HUES64 (cell line): ENCODE results near the gene CHDH.

ENCODE experiments used
- H3K27ac ChIP-seq: 2 replicates; pipeline ENCODE4 v1.7.0; 2013; ENCODE audit warnings: low read depth, low read length, inconsistent platforms
- H3K27me3 ChIP-seq: 2 replicates; pipeline ENCODE4 v1.6.1; 2013; ENCODE audit warnings: mild to moderate bottlenecking, low read length; ENCODE audit not compliant: insufficient read depth
- H3K36me3 ChIP-seq: 2 replicates; pipeline ENCODE4 v1.6.1; 2013; ENCODE audit warnings: mild to moderate bottlenecking, low read length; ENCODE audit not compliant: insufficient read depth
- H3K4me1 ChIP-seq: 2 replicates; pipeline ENCODE4 v1.6.1; 2013; ENCODE audit warnings: mild to moderate bottlenecking, low read length, moderate library complexity; ENCODE audit not compliant: insufficient read depth
- H3K4me3 ChIP-seq: 2 replicates; pipeline ENCODE4 v1.5.1; 2013; ENCODE audit warnings: mild to moderate bottlenecking, low read length, moderate library complexity
- H3K9ac ChIP-seq: 2 replicates; pipeline ENCODE4 v1.6.1; 2013; ENCODE audit warnings: mild to moderate bottlenecking, low read depth, low read length
- H3K9me3 ChIP-seq: 2 replicates; pipeline ENCODE4 v1.6.1; 2013; ENCODE audit warnings: low read depth, low read length; ENCODE audit not compliant: insufficient read depth
- WGBS: fragments of 150-250, 120-280 bp; methylation state at CpG from one replicate; pipeline ENCODE4 v1.1.7; 2013; ENCODE audit warnings: missing lambda C conversion rate; 5-methylcytosine and 5-hydroxymethylcytosine counted together

CHDH gene

GRCh38 chr3:53849916-53850315, 3.7 kb upstream of the CHDH start:
- Histone ChIP-seq H3K9ac (no peak overlapping the region), H3K4me1 (no peaks in the 10 kb centered on the region), H3K4me3 (no peak overlapping the region), H3K27me3 (peaks cover 22% of the 10 kb centered on the region), H3K27ac (no peak overlapping the region), H3K36me3 (peaks cover 11% of the 10 kb centered on the region), H3K9me3 (no peaks in the 10 kb centered on the region; the same call in 1 of the 2 replicates)
- 98% methylated on average over 7 of the region's 7 CpGs for WGBS

GRCh38 chr3:53846851-53847155, 584 bp upstream of the CHDH start:
- Histone ChIP-seq H3K9ac (peak overlapping the region; percentile 82; the same call in 1 of the 2 replicates), H3K27ac (no peak overlapping the region), H3K9me3 (no peaks in the 10 kb centered on the region; the same call in 1 of the 2 replicates), H3K4me1 (peaks cover 11% of the 10 kb centered on the region), H3K36me3 (peaks cover 4% of the 10 kb centered on the region; the same call in 1 of the 2 replicates), H3K4me3 (peak overlapping the region; percentile 78), H3K27me3 (peaks cover 22% of the 10 kb centered on the region)
- WGBS, result 81% methylated on average over 10 of the region's 10 CpGs

GRCh38 chr3:53845881-53846133, 412 bp downstream of the CHDH start:
- Histone ChIP-seq H3K9me3 (no peaks in the 10 kb centered on the region; the same call in 1 of the 2 replicates), H3K9ac (peak overlapping the region; percentile 82), H3K36me3 (peaks cover 4% of the 10 kb centered on the region; the same call in 1 of the 2 replicates), H3K4me3 (peak overlapping the region; percentile 78), H3K27me3 (peaks cover 22% of the 10 kb centered on the region), H3K27ac (peak overlapping the region; percentile 77; the same call in 1 of the 2 replicates), H3K4me1 (peaks cover 11% of the 10 kb centered on the region)
- under 1% methylated on average over 34 of the region's 34 CpGs for WGBS

DNA sequence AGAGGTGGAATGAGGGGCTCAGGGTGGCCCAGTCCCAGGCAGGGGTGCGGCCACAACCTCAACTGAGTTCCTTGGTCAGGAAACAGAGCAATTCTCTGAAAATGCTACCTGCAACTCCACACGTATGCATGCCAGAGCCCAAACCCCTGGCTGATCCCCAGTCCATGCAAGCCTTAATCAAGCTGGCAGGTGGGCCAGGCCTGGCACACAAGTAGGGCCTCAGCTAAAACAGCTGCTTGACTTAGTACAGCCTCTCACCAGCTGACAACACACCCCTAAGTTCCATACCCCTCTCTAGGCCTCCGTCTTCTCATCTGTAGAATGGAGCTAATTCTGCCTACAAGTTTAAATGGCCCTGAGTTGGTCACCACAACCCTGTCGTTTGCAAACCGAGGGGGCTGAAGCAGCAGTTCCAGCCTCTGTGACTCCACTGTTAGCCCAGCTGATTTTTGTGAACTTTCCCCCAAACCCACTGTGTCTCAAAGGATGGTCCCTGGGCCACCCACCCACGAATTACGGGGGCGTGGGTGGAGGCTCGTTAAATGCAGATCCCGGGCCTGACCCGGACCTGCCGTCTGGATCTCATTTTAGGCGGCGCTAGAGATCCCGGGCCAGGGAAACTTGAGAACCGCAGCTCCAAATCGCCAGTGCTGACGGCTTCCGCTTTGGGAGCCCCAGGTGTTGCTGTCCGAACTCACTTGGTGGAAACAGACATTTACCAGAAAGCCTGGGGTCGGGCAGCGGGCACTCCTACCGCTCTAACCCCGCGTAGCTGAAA, 927 bp downstream of the CHDH start:
- no peaks in the 10 kb centered on the region; the same call in 1 of the 2 replicates for H3K9me3 ChIP-seq
- H3K36me3 ChIP-seq, result peaks cover 4% of the 10 kb centered on the region; the same call in 1 of the 2 replicates
- H3K27ac ChIP-seq, result peak overlapping the region; percentile 77; the same call in 1 of the 2 replicates
- peak overlapping the region; percentile 82 for H3K9ac ChIP-seq
- H3K4me3 ChIP-seq, result peak overlapping the region; percentile 78
- peaks cover 11% of the 10 kb centered on the region for H3K4me1 ChIP-seq
- 16% methylated on average over 25 of the region's 25 CpGs for WGBS
- peaks cover 22% of the 10 kb centered on the region for H3K27me3 ChIP-seq

DNA sequence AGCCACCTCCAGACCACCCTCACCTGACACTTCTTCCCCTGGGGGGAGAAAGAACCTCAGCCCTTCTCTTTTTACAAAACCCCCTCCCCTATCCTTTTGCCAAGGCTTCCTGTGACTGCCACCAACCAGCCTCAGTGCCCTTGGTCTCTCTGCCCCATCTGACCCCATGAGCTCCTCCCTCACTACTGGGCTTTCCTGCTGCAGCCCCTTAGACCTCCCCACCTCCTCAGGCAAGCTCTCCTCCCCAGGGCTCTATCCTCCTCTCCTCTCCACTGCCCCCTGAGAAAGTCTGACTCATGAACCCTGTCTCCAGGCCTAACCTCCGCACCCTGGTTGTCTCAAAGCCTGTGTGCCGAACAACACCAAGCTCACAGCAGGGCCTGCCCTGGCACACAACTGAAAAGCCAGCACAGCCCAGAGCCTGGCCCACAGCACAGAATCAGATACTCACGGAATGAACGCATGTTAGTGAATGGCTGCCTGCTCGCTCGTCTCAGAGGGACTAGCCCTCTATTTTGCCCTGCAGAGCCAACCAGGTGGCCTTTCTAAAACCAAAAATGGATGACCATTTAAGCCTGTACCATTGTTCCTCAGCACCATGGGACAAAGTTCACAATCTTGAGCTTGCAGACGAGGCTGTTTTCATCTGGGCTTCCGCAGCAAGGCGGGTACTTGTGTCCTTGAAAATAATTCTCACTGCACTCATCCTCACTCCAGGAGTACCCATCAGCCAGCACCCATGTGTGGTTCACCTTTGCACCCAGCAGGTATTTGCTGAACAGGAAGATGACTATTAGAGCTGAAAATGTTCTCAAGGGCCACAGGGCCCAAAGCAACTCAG, 1.7 kb downstream of the CHDH start:
- H3K4me3 ChIP-seq, result no peak overlapping the region
- H3K9me3 ChIP-seq, result no peaks in the 10 kb centered on the region; the same call in 1 of the 2 replicates
- no peak overlapping the region for H3K9ac ChIP-seq
- H3K27ac ChIP-seq, result no peak overlapping the region
- H3K36me3 ChIP-seq, result peaks cover under 1% of the 10 kb centered on the region; the same call in 1 of the 2 replicates
- peaks cover 11% of the 10 kb centered on the region for H3K4me1 ChIP-seq
- WGBS, result 89% methylated on average over 9 of the region's 9 CpGs
- H3K27me3 ChIP-seq, result peaks cover 22% of the 10 kb centered on the region

DNA sequence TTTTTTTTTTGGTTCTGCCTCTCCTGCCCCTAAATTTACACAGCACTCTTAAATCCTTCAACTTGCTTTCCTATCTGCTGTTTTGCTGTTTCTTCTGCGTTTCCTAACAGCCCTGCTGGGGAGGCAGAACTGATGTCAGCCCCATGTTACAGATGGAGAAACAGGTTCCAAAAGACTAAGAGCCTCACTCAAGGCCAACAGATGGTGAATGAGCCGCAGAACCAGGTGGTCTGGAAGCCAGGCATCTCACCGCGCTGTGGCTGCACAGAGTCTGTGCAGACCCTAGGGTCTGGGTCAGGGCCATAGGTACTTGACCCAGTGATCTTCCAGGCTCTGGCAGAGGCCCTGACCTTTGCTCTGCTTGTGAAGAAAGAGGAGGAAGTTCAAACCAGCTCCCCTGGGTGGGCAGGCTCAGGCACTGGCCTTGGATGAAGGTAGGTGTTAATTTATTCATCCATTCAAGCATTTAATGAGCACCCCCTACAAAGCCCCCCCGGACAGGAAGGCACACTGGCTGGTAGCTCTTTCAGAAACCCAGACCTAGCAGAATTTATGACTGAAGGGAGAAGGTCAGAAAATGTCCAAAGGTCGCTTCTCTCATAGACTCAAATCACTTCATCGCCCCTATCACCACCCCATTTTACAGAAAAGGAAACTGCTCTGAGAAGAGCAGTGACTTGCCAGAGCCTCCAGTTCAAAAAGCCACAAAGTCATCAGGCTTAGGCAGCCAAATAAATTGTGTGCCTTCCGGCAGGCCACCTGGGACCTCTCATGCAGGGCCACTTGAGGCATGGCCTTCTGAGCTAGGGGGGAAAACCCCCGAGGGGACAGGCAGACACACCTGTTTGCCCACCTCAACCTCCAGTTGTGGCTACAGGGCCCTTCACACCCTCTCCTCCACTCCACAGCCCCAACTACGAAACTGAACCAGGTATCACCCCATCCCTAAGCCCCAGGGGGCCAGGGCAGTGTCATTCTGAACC, 2.7 kb downstream of the CHDH start:
- no peaks in the 10 kb centered on the region; the same call in 1 of the 2 replicates for H3K9me3 ChIP-seq
- peaks cover 5% of the 10 kb centered on the region; the same call in 1 of the 2 replicates for H3K36me3 ChIP-seq
- peak overlapping the region; percentile 28; the same call in 1 of the 2 replicates for H3K27ac ChIP-seq
- H3K4me1 ChIP-seq, result peaks cover 11% of the 10 kb centered on the region
- WGBS, result 83% methylated on average over 9 of the region's 10 CpGs
- peaks cover 22% of the 10 kb centered on the region for H3K27me3 ChIP-seq
- no peak overlapping the region for H3K4me3 ChIP-seq
- no peak overlapping the region for H3K9ac ChIP-seq

DNA sequence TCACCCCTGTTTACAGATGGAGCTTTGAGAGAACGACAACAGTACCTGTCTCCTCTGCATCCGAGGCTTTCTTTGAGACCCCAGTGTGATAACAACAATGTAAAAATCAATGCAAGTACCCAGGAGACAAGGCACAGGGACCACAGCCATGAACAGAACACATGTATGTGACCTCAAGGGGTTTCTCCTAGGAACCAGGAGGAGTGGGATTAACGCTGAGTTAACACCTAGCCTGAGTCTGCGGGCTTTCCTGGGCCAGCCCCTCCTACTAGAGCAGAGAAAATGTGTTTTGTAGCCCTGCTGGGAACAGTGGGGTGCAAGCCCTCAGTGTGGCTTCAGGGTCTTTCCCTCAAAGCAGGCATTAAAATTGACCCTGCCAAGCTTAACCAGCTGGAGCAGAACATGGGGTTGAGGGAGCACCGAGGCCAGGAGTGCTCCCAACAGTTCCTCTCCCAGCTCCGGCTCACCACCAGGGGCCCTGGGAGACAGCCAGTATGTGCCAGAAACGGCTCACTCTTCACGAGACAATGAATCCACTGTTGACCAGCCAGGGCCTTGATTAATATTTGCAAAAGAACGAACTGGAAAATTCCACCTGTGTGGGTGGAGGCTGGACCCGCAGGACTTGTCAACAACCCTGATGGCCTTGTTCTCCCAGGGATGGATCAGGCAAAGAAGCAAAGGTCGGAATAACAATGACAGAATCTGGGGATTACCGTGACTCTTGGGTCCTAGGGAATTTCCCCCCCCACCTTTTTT, 3.6 kb downstream of the CHDH start:
- Histone ChIP-seq H3K4me1 (peaks cover 11% of the 10 kb centered on the region), H3K9ac (no peak overlapping the region), H3K27ac (no peak overlapping the region; the same call in 1 of the 2 replicates)

DNA sequence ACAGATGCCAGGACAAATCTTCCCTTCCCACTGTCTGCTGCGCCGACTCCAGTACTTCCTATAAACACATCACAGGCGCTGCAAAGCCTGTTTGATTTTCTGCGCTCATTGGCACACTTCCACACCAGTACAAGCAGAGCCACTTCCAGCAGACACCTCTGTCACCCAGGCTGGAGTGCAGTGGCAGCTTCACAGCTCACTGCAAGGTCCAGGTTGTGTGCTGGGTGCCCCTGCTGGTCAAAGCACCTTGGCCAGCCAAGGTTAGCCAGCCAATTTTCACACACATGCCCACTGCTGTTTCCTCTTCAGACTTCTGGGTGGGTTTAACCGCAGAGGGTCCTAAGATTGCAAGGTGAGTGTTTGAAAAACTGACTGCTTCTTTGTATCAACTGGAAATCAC, 4.9 kb downstream of the CHDH start:
- Histone ChIP-seq H3K27me3 (peaks cover 2% of the 10 kb centered on the region; the same call in 1 of the 2 replicates), H3K4me1 (peaks cover 11% of the 10 kb centered on the region)
- WGBS, result 97% methylated on average over 5 of the region's 5 CpGs

More for the DNA sequence above, 3.6 kb downstream of the CHDH start:
- peaks cover 5% of the 10 kb centered on the region; the same call in 1 of the 2 replicates for H3K36me3 ChIP-seq
- no peak overlapping the region for H3K4me3 ChIP-seq
- 47% methylated on average over 12 of the region's 12 CpGs for WGBS
- peaks cover 16% of the 10 kb centered on the region for H3K27me3 ChIP-seq
- no peaks in the 10 kb centered on the region; the same call in 1 of the 2 replicates for H3K9me3 ChIP-seq

GRCh38 chr3:53837331-53837730, 8.9 kb downstream of the CHDH start:
- Histone ChIP-seq H3K27ac (no peak overlapping the region), H3K36me3 (peaks cover 5% of the 10 kb centered on the region; the same call in 1 of the 2 replicates), H3K9me3 (no peaks in the 10 kb centered on the region), H3K4me1 (0 out of 2 replicates have a peak, but pooled peaks cover under 1% of the 10 kb centered on the region), H3K9ac (no peak overlapping the region), H3K4me3 (no peak overlapping the region), H3K27me3 (no peaks in the 10 kb centered on the region)
- 96% methylated on average over 10 of the region's 10 CpGs for WGBS

More for the DNA sequence above, 4.9 kb downstream of the CHDH start:
- Histone ChIP-seq H3K4me3 (no peak overlapping the region), H3K36me3 (peaks cover 5% of the 10 kb centered on the region; the same call in 1 of the 2 replicates), H3K9me3 (no peaks in the 10 kb centered on the region), H3K27ac (no peak overlapping the region), H3K9ac (no peak overlapping the region)
